ENCODE measurements around the gene NUMBL.
"Not testable (repeated sequence)": the region's sequence is repeated elsewhere in the genome, so short reads cannot be mapped to it uniquely, and the experiment has no call there.

The NUMBL gene

GRCh38 chr19:40633207-40633606 lies 57.2 kb downstream of the NUMBL start:
- no peak for DNase-seq (ENCODE audit: low read depth in 3 of 3, low spot score in 1 of 3)

DNA sequence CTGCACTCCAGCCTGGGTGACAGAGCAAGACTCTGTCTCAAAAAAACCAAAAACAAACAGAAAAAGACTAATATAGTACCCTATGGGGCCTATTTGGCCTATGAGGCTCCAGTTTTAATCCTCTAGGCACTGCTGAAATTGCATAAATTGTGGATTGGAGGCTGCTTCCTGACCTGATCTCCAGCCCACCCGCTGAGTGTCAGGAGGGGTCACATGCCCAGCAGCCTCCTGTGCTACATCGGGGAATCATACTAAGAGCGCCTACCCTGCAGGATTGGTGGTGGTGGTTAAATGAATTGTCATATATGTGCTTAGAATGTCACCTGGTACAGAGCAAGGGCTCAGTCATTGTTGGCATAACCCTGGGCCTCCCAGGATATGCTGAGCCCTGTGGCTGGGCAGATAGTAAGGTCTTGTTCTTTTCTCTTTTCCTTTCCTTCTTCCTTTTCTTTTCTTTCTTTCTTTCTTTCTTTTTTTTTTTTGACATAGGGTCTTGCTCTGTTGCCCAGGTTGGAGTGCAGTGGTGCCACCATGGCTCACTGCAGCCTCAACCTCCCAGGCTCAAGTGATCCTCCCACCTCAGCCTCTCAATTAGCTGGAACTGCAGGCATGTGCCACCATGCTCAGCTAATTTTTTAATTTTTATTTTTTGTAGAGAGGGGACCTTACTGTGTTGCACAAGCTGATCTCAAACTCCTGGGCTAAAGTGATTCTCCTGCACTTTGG lies 58.0 kb downstream of the NUMBL start:
- DNase-seq (ENCODE audit: low read depth in 3 of 3, low spot score in 1 of 3): no peak

- no peak for DNase-seq (ENCODE audit: low read depth in 3 of 3, low spot score in 1 of 3)
Measured at GRCh38 chr19:40630571-40631160, 59.8 kb downstream of the NUMBL start.

GRCh38 chr19:40629346-40629745 lies 61.1 kb downstream of the NUMBL start:
- DNase-seq (ENCODE audit: low read depth in 3 of 3, low spot score in 1 of 3): no peak

GRCh38 chr19:40627486-40628279 lies 62.8 kb downstream of the NUMBL start:
- DNase-seq (ENCODE audit: low read depth in 3 of 3, low spot score in 1 of 3): no peak

DNA sequence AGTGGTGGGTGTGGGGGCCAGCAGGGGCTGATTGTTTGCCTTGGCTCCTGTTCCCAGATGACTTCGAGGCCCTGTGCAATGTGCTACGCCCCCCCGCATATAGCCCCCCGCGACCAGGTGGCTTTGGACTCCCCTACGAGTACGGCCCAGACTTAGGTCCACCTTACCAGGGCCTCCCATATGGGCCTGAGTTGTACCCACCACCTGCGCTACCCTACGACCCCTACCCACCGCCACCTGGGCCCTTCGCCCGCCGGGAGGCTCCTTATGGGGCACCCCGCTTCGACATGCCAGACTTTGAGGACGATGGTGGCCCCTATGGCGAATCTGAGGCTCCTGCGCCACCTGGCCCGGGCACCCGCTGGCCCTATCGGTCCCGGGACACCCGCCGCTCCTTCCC lies 63.5 kb downstream of the NUMBL start:
- no peak for DNase-seq (ENCODE audit: low read depth in 3 of 3, low spot score in 1 of 3)

- no peak for DNase-seq (ENCODE audit: low read depth in 3 of 3, low spot score in 1 of 3)
Measured at GRCh38 chr19:40625406-40626120, 64.9 kb downstream of the NUMBL start.

- not testable (repeated sequence) for DNase-seq (ENCODE audit: low read depth in 3 of 3, low spot score in 1 of 3)
Measured at GRCh38 chr19:40624369-40625153, 65.9 kb downstream of the NUMBL start.

GRCh38 chr19:40623403-40624251 lies 66.8 kb downstream of the NUMBL start:
- DNase-seq (ENCODE audit: low read depth in 3 of 3, low spot score in 1 of 3): no peak

GRCh38 chr19:40622773-40623075 lies 67.7 kb downstream of the NUMBL start:
- no peak for DNase-seq (ENCODE audit: low read depth in 3 of 3, low spot score in 1 of 3)

- DNase-seq (ENCODE audit: low read depth in 3 of 3, low spot score in 1 of 3): no peak
Measured at GRCh38 chr19:40621966-40622772, 68.3 kb downstream of the NUMBL start.

GRCh38 chr19:40621283-40621682 lies 69.2 kb downstream of the NUMBL start:
- DNase-seq (ENCODE audit: low read depth in 3 of 3, low spot score in 1 of 3): no peak

DNA sequence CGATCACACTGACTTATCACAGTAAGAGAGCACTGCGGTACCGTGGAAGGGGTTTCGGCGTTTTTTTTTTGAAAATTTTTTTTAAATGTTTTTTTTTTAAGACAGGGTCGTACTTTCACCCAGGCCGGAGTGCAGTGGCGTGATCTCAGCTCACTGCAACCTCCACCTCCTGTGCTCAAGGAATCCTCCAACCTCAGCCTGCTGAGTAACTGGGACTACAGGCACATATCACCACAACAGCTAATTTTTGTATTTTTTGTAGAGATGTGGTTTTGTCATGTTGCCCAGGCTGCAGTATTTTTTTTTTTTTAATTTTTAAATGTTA lies 70.3 kb downstream of the NUMBL start:
- no peak for DNase-seq (ENCODE audit: low read depth in 3 of 3, low spot score in 1 of 3)

- DNase-seq (ENCODE audit: low read depth in 3 of 3, low spot score in 1 of 3): no peak
Measured at GRCh38 chr19:40619333-40620160, 70.9 kb downstream of the NUMBL start.

DNA sequence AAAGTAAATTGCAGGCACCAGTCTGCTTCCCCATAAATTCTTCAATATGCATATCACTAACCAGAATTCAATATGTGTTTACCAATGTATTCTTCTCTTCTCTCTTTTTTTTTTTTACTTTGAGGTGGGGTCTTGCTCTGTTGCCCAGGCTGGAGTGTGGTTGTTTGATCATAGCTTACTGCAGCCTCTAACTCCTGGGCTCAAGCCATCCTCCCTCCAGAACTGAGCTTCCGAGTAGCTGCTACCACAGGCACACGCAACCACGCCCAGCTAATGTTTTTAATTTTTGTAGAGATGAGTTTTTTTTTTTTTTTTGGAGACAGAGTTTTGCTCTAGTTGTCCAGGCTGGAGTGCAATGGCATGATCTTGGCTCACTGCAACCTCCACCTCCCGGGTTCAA lies 72.5 kb downstream of the NUMBL start:
- no peak for DNase-seq (ENCODE audit: low read depth in 3 of 3, low spot score in 1 of 3)

- no peak for DNase-seq (ENCODE audit: low read depth in 3 of 3, low spot score in 1 of 3)
Measured at GRCh38 chr19:40616941-40617340, 73.5 kb downstream of the NUMBL start.

DNA sequence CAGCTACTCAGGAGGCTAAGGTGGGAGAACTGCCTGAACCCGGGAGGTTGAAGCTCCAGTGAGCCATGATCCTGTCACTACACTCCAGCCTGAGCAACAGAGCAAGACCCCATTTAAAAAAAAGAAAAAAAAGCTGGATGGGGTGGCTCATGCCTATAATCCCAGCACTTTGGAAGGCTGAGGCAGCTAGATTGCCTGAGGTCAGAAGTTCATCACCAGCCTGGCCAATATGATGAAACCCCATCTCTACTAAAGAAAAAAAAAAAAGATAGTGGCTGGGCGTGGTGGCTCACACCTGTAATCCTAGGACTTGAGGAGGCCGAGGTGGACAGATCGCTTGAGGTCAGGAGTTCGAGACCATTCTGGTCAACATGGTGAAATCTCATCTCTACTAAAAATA lies 74.3 kb downstream of the NUMBL start:
- DNase-seq (ENCODE audit: low read depth in 3 of 3, low spot score in 1 of 3): no peak

All from stimulated activated CD4-positive, alpha-beta T cell treated with anti-CD3 and anti-CD28 coated beads, TNF-alpha, amount 100 ng/mL, for 1 hour (primary cell).